K562 (cell line): ENCODE measurements around the gene WDR62. TPM values are rescaled to one million over a fixed set of nuclear protein-coding genes. Genes with fewer than 3 reads are reported as not detected.

Experiments
- ATAC-seq: fragments of 200-7000 bp; cut with Tn5 transposase; 3 replicates; pipeline ENCODE4 v1.9.1; 2020; ENCODE audit warnings: moderate library complexity
- BruUV-seq: library from RNA; stranded (reverse); fragments of 400-500 nt; replicated peaks from 2 replicates; lab custom pipeline; 2021; lab: Mats Ljungman, UMichigan
- CTCF ChIA-PET: fragments of 300-600 bp; formaldehyde crosslinking; extraction: SDS; loops from one replicate; lab custom pipeline; 2021; ENCODE audit warnings: low intra/inter-chr PET ratio; lab: Yijun Ruan, JAX
- POLR2A ChIA-PET: fragments of 300-600, 350-650 bp; sonication (Branson Sonifier 250); formaldehyde crosslinking; extraction: SDS; loops from one replicate; lab custom pipeline; 2021; ENCODE audit warnings: antibody characterized with exemption, inconsistent platforms; lab: Yijun Ruan, JAX
- DNase-seq, 4 experiments: peaks; one replicate each; pipeline versions ENCODE4 v3.0.0 to v3.0.0-alpha.2; 2011 to 2018; ENCODE audit warnings: low spot score in 3 of 4, mixed read lengths in 3 of 4; ENCODE audit errors: extremely low read depth in 1 of 4
- FAIRE-seq: peaks from 2 replicates; lab custom pipeline; 2011; peaks lifted over from hg19 to GRCh38; lab: Jason Lieb, UNC
- H2AFZ ChIP-seq: 2 replicates; pipeline ENCODE4 v1.6.0; 2011; ENCODE audit warnings: low read depth, low read length, control low read depth, inconsistent platforms
- H3K27ac ChIP-seq: fragments of 200-600 bp; 3 replicates; pipeline ENCODE4 v1.8.0; 2011; ENCODE audit warnings: low read depth, mild to moderate bottlenecking, control low read depth, inconsistent platforms, low read length, moderate library complexity, mixed read lengths; ENCODE audit errors: extremely low read depth
- H3K27me3 ChIP-seq, 2 experiments: fragments of 300-600 bp in 1 of 2; 2 replicates in 1 of 2; 3 replicates in 1 of 2; pipeline versions ENCODE4 v1.6.0 to v1.8.0; 2011; ENCODE audit warnings: inconsistent platforms in 2 of 2, low read length in 2 of 2, mild to moderate bottlenecking in 1 of 2, mixed read lengths in 1 of 2, moderate library complexity in 1 of 2; ENCODE audit not compliant: control insufficient read depth in 2 of 2, insufficient read depth in 2 of 2
- H3K36me3 ChIP-seq: fragments of 300-600 bp; 3 replicates; pipeline ENCODE4 v1.8.0; 2011; ENCODE audit warnings: mild to moderate bottlenecking, low read length, inconsistent platforms; ENCODE audit not compliant: control insufficient read depth, insufficient read depth
- H3K4me1 ChIP-seq, 2 experiments: fragments of 200-600 bp in 1 of 2; replicated peaks in 1 of 2; 2 replicates in 1 of 2; 3 replicates in 1 of 2; pipeline versions ENCODE4 v1.5.1 to v1.8.0; 2011; ENCODE audit warnings: inconsistent platforms in 2 of 2, low read length in 2 of 2, mild to moderate bottlenecking in 1 of 2, mixed read lengths in 1 of 2, moderate library complexity in 1 of 2; ENCODE audit not compliant: control insufficient read depth in 2 of 2, insufficient read depth in 2 of 2
- H3K4me2 ChIP-seq: 2 replicates; pipeline ENCODE4 v1.6.1; 2011; ENCODE audit warnings: low read length, control low read depth, inconsistent platforms, mixed read lengths; ENCODE audit not compliant: insufficient read depth
- H3K4me3 ChIP-seq: fragments of 200-600 bp; sonication (generic), shearing (Covaris generic); 2 replicates; pipeline ENCODE4 v1.5.1; 2016; ENCODE audit warnings: control low read depth, inconsistent platforms
- H3K79me2 ChIP-seq: fragments of 200-600 bp; 3 replicates; pipeline ENCODE4 v1.8.0; 2011; ENCODE audit warnings: low read length, inconsistent platforms; ENCODE audit not compliant: control insufficient read depth, insufficient read depth
- H3K9ac ChIP-seq, 2 experiments: 2 replicates each; pipeline versions ENCODE4 v1.6.0 to v1.6.1; 2011; ENCODE audit warnings: low read depth in 2 of 2, low read length in 2 of 2, control low read depth in 1 of 2, inconsistent platforms in 1 of 2, mild to moderate bottlenecking in 1 of 2, mixed read lengths in 1 of 2; ENCODE audit not compliant: insufficient read depth in 1 of 2
- H3K9me1 ChIP-seq: one replicate; pipeline ENCODE4 v1.6.0; 2011; ENCODE audit warnings: inconsistent platforms, mild to moderate bottlenecking, low read length, moderate library complexity; ENCODE audit not compliant: control insufficient read depth, insufficient read depth
- H3K9me3 ChIP-seq: replicated peaks from 2 replicates; pipeline ENCODE4 v1.5.1; 2011; ENCODE audit warnings: low read depth, low read length, inconsistent platforms; ENCODE audit not compliant: control insufficient read depth, insufficient read depth
- H4K20me1 ChIP-seq: replicated peaks from 2 replicates; pipeline ENCODE4 v1.6.1; 2011; ENCODE audit warnings: low read length, inconsistent platforms, mixed read lengths; ENCODE audit not compliant: control insufficient read depth, insufficient read depth
- MBD1 ChIP-seq: fragments of 250-450 bp; sonication (Bioruptor Pico); IDR thresholded peaks from 2 replicates; pipeline ENCODE4 v1.8.0; 2022; ENCODE audit warnings: inconsistent platforms
- MEIS2 ChIP-seq: fragments of 450-650 bp; IDR thresholded peaks from 2 replicates; pipeline ENCODE4 v1.6.1; 2014; ENCODE audit warnings: mild to moderate bottlenecking; ENCODE audit not compliant: partially characterized antibody
- NFIC ChIP-seq: fragments of 450-650 bp; IDR thresholded peaks from 2 replicates; pipeline ENCODE4 v1.6.1; 2017; ENCODE audit warnings: mild to moderate bottlenecking, inconsistent platforms
- POLR2G ChIP-seq: fragments of 200-400 bp; formaldehyde crosslinking; IDR thresholded peaks from 2 replicates; pipeline ENCODE4 v1.6.1; 2017; ENCODE audit warnings: low read depth, mild to moderate bottlenecking, antibody characterized with exemption, low read length, moderate library complexity
- RBFOX2 ChIP-seq: fragments of 200-400 bp; formaldehyde crosslinking; IDR thresholded peaks from 2 replicates; pipeline ENCODE4 v1.6.1; 2017; ENCODE audit warnings: low read depth, mild to moderate bottlenecking, low read length, moderate library complexity
- SNRNP70 ChIP-seq: fragments of 200-400 bp; formaldehyde crosslinking; optimal IDR thresholded peaks from 2 replicates; pipeline ENCODE3; 2017; ENCODE audit warnings: low read depth, low read length
- SREBF2 ChIP-seq: sonication (generic); formaldehyde crosslinking; IDR thresholded peaks from 2 replicates; pipeline ENCODE4 v1.4.0; 2020; ENCODE audit warnings: mild to moderate bottlenecking, missing genetic modification reagents
- WGBS: fragments of 100-300 bp; shearing (Covaris generic); methylation state at CpG from one replicate; pipeline ENCODE4 v1.1.6; 2016; ENCODE audit warnings: low coverage, mixed read lengths; ENCODE audit not compliant: insufficient coverage; ENCODE audit errors: missing lambda C conversion rate; 5-methylcytosine and 5-hydroxymethylcytosine counted together
- in situ Hi-C: fragments of 300-500 bp; cut with MboI; formaldehyde crosslinking; loops from 4 replicates; pipeline ENCODE4 v1.15.0; 2018; ENCODE audit warnings: inconsistent platforms, mixed read lengths
- intact Hi-C: fragments of 100-400 bp; cut with micrococcal nuclease; formaldehyde crosslinking; loops from 2 replicates; pipeline ENCODE4 v1.14.2; 2022
- polyA plus RNA-seq, 8 experiments: library from polyadenylated mRNA; depleted of rRNA in 4 of 8; stranded (reverse) in 5 of 8; unstranded in 3 of 8; fragments of >200 nt; fragmentation: Nextera tagmentation in 2 of 8; fragmentation: Illumina TruSeq in 1 of 8; extraction: Ambion mirVana in 2 of 8; extraction: Trizol in 1 of 8; gene quantifications; 2 replicates each; pipeline versions ENCODE4 v1.2.1 to v1.2.3, GENCODE V29; 2011 to 2014; ENCODE audit warnings: inconsistent platforms in 1 of 8, missing spikeins in 1 of 8
- total RNA-seq, 7 experiments: library from RNA; depleted of rRNA in 6 of 7; stranded (reverse); fragments of >200 nt in 6 of 7; fragmentation: Illumina TruSeq in 2 of 7; extraction: Trizol in 2 of 7; gene quantifications; 2 replicates each; pipeline versions ENCODE4 v1.2.1 to v1.2.3, GENCODE V29; 2011 to 2021; ENCODE audit warnings: low replicate concordance in 1 of 7
- TF ChIP-seq, protein P1 (sequence below): fragments of 450-650 bp; IDR thresholded peaks from 2 replicates; pipeline ENCODE4 v1.6.1; 2018; ENCODE audit not compliant: partially characterized antibody

The WDR62 gene
- total and polyA plus RNA-seq, 9 of the 15 experiments (the other 6 are each of a cell fraction or from before 2014, with no cell fraction given), result 0.35 to 32.8 (median 14.4) TPM

DNA sequence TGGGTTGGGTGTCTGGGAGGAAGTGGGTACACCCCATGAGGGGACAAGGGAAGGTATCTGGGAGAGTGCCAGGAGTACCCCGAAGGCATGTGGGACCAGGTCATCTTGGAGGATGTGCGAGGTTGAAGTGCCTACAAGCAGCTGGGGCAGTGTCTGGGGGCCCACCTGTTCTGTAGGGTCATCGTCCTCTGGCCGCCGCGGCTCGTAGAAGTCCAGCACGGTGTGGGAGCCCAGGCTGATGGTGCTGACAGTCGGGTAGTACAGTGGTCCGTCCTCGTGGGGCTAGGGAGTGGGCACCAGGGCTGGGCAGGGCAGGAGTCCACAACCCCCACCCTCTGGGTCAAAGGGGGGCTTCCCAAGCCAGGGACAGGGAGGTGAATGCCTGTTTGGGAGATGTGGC lies 44.3 kb upstream of the WDR62 start:
- TF ChIP-seq RBFOX2 (0 out of 2 replicates have a peak, but pooled peaks have one; percentile 35), SREBF2 (CRISPR knock-in tag) (no peak), POLR2G (0 out of 2 replicates have a peak, but pooled peaks have one; percentile 26)
- BruUV-seq, result no TSS peak
- no peak for ATAC-seq
- Histone ChIP-seq H3K9me1 (no peaks in the 10 kb centered on the region), H3K36me3 (0 out of 3 replicates have a peak, but pooled peaks cover 2% of the 10 kb centered on the region), H3K27me3 (no peaks in the 10 kb centered on the region), H3K4me3 (no peak overlapping the region), H2AFZ (no peak overlapping the region), H3K9me3 (no peaks in the 10 kb centered on the region), H3K4me2 (no peak overlapping the region), H3K27ac (no peak overlapping the region), H3K4me1 (peaks cover 7 to 26% of the 10 kb centered on the region in 2 experiments; a peak in 4 of 5 replicates), H4K20me1 (no peaks in the 10 kb centered on the region), H3K9ac (no peak overlapping the region; a peak in 1 of 4 replicates), H3K79me2 (peaks cover 24% of the 10 kb centered on the region)
- no peak for FAIRE-seq
- WGBS, result 90% methylated on average over 10 of the region's 11 CpGs
- CTCF ChIA-PET, result no interaction called here
- intact Hi-C loops (no loop called here), in situ Hi-C loops (no loop called here)
- DNase-seq, result no peak
- POLR2A ChIA-PET, result interaction anchor here (1.0 kb wide), 1 partner anchor 11 kb away, joined by 4 read pairs; no protein-coding TSS in a partner anchor

GRCh38 chr19:36013280-36014011 lies 41.3 kb upstream of the WDR62 start:
- Histone ChIP-seq H3K9me3 (no peaks in the 10 kb centered on the region), H2AFZ (peak overlapping the region; percentile 80), H3K9me1 (no peaks in the 10 kb centered on the region), H3K9ac (peak overlapping the region; percentile 88 to 92), H4K20me1 (no peaks in the 10 kb centered on the region), H3K27me3 (no peaks in the 10 kb centered on the region), H3K4me3 (peak overlapping the region; percentile 87), H3K36me3 (peaks cover 14% of the 10 kb centered on the region; the same call in 1 of the 3 replicates), H3K79me2 (peaks cover 31% of the 10 kb centered on the region), H3K4me1 (peaks cover 11 to 25% of the 10 kb centered on the region in 2 experiments; a peak in 4 of 5 replicates), H3K27ac (peak overlapping the region; percentile 82), H3K4me2 (peak overlapping the region; percentile 90)
- DNase-seq (peak; percentile 57 to 58 (median 58)), FAIRE-seq (peak; percentile 74), ATAC-seq (peak; percentile 36)
- POLR2A ChIA-PET, result interaction anchor here (0.6 to 1.2 kb wide), 10 partner anchors 10 to 231 kb away, joined by 3 to 9 read pairs (median 4); partner anchors contain the start of genes SDHAF1 and THAP8
- 1% methylated on average over 15 of the region's 15 CpGs for WGBS
- CTCF ChIA-PET, result no interaction called here
- in situ Hi-C loops, result no loop called here
- intact Hi-C loops, result loop anchor here (1.0 kb wide), 1 partner anchor 38 kb away; no protein-coding TSS in a partner anchor
- BruUV-seq, result TSS peak; percentile 81
- TF ChIP-seq SNRNP70 (no peak), NFIC (no peak), MEIS2 (no peak), MBD1 (CRISPR knock-in tag) (no peak)
- TF ChIP-seq, protein P1, sequence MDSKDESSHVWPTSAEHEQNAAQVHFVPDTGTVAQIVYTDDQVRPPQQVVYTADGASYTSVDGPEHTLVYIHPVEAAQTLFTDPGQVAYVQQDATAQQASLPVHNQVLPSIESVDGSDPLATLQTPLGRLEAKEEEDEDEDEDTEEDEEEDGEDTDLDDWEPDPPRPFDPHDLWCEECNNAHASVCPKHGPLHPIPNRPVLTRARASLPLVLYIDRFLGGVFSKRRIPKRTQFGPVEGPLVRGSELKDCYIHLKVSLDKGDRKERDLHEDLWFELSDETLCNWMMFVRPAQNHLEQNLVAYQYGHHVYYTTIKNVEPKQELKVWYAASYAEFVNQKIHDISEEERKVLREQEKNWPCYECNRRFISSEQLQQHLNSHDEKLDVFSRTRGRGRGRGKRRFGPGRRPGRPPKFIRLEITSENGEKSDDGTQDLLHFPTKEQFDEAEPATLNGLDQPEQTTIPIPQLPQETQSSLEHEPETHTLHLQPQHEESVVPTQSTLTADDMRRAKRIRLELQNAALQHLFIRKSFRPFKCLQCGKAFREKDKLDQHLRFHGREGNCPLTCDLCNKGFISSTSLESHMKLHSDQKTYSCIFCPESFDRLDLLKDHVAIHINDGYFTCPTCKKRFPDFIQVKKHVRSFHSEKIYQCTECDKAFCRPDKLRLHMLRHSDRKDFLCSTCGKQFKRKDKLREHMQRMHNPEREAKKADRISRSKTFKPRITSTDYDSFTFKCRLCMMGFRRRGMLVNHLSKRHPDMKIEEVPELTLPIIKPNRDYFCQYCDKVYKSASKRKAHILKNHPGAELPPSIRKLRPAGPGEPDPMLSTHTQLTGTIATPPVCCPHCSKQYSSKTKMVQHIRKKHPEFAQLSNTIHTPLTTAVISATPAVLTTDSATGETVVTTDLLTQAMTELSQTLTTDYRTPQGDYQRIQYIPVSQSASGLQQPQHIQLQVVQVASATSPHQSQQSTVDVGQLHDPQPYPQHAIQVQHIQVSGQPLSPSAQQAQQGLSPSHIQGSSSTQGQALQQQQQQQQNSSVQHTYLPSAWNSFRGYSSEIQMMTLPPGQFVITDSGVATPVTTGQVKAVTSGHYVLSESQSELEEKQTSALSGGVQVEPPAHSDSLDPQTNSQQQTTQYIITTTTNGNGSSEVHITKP, result no peak
